Stimulated activated CD8-positive, alpha-beta memory T cell treated with anti-CD3 and anti-CD28 coated beads, Interleukin-15, amount 100 ng/mL, for 24 hours (primary cell): ENCODE results near the gene TAP2.

Experiments used
- DNase-seq: peaks from one replicate; pipeline ENCODE4 v3.0.0-alpha.2; 2020; ENCODE audit warnings: low read depth

The TAP2 gene

DNA sequence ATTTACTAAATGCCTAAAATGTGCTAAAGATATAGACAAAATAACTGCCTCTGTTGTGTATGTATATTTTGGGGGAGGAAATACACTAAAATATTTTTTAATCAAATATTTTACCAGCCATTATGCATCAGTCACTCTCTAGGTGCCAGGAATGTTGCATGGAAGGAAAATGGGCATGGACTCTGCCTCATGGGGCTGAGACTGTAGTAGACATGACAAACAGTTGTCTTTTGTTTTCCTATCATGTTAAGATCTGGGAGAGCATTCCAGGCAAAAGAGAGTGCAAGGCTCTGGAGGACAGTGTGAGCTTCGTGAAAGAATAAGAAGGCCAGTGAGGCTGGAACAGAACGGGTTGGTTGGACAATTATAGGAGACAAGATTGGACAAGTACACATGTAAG lies 48.2 kb downstream of the TAP2 start:
- no peak for DNase-seq
